Measurements from ENCODE around the gene SYNJ2. TPM values are rescaled to one million over a fixed set of nuclear protein-coding genes. Genes with fewer than 3 reads are reported as not detected.

The SYNJ2 gene
- total and polyA plus RNA-seq, 2 of the 4 experiments (the other 2 are of a cell fraction): 40.8 to 45.2 TPM

DNA sequence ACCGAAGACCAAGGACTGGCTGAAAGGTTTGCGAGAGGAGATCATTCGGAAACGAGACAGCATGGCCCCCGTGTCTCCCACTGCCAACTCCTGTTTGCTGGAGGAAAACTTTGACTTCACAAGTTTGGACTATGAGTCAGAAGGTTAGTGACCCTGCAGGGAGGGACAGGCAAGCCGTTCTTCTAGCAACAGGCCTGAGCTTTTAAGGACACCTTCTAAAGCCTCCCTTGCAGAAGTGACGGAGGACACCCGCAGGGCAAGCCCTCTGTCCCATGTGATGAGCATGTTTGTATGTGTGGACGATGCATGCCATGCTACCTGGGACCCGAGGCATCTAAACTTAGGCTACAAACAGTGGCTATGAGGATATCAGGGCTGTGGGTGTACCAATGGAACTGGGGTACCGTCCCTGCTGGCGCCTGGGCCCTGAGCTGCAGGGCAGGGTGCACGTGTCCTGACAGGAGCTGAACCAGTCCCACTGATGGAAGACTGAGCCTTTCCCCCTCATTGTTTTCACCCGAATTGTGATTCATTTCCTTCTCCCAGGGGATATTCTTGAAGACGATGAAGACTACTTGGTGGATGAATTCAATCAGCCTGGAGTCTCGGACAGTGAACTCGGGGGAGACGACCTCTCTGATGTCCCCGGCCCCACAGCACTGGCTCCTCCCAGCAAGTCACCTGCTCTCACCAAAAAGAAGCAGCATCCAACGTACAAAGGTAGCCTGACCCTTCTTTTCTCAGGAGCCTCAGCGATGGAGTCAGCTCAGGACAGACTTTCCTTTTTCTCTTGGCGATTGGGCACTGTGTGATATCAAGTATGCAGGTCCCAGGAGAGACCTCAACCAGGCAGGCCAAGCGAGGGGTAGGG, 102.0 kb downstream of the SYNJ2 start (continued):
- no peak for TF ChIP-seq MXI1 (IDR thresholded peaks at IDR 0.05; ENCODE audit: borderline replicate concordance, low read depth, low read length)

- 0 out of 2 replicates have a peak overlapping the region, but pooled peaks have one; percentile 7 for H3K14ac ChIP-seq (replicated peaks; ENCODE audit: low read depth, low read length)
- dilution Hi-C loops (cut with HindIII; ENCODE audit: low sequenced_read_pairs, unreplicated experiment) (no loop called here), intact Hi-C loops (cut with micrococcal nuclease) (no loop called here), in situ Hi-C loops (cut with MboI; ENCODE audit: low sequenced_read_pairs) (no loop called here)
- TF ChIP-seq BHLHE40 (IDR thresholded peaks at IDR 0.05; ENCODE audit: low read depth, low read length) (no peak), RAD21 (IDR thresholded peaks at IDR 0.05; ENCODE audit: low read length) (no peak), MAZ (IDR thresholded peaks at IDR 0.05; ENCODE audit: borderline replicate concordance, low read depth, low read length) (no peak), RFX5 (IDR thresholded peaks at IDR 0.05; ENCODE audit: low read depth, low read length) (no peak), FOS (IDR thresholded peaks at IDR 0.05; ENCODE audit: low read depth, low read length) (no peak), POLR2A (IDR thresholded peaks at IDR 0.05; ENCODE audit: low read depth, low read length) (no peak), CEBPB (IDR thresholded peaks at IDR 0.05; ENCODE audit: low read depth, low read length) (no peak), MAFK (IDR thresholded peaks at IDR 0.05; ENCODE audit: low read depth, low read length) (no peak), SMC3 (IDR thresholded peaks at IDR 0.05; ENCODE audit: low read depth, low read length) (no peak), USF2 (IDR thresholded peaks at IDR 0.05; ENCODE audit: low read depth, low read length) (no peak), CHD1 (IDR thresholded peaks at IDR 0.05; ENCODE audit: low read depth, low read length) (no peak)
- TF ChIP-seq, protein P1, sequence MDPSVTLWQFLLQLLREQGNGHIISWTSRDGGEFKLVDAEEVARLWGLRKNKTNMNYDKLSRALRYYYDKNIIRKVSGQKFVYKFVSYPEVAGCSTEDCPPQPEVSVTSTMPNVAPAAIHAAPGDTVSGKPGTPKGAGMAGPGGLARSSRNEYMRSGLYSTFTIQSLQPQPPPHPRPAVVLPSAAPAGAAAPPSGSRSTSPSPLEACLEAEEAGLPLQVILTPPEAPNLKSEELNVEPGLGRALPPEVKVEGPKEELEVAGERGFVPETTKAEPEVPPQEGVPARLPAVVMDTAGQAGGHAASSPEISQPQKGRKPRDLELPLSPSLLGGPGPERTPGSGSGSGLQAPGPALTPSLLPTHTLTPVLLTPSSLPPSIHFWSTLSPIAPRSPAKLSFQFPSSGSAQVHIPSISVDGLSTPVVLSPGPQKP (IDR thresholded peaks at IDR 0.05; ENCODE audit: borderline replicate concordance, low read depth, low read length): no peak
- H3K36me3 ChIP-seq (ENCODE audit: control insufficient read depth, insufficient read depth, low read length): peaks cover 67% of the 10 kb centered on the region
- no peak overlapping the region for H4K91ac ChIP-seq (ENCODE audit: insufficient read depth, low read depth, low read length)
- peaks cover 19% of the 10 kb centered on the region for H3K9me1 ChIP-seq (ENCODE audit: insufficient read depth, low read length)
- no peak overlapping the region for H2BK15ac ChIP-seq (ENCODE audit: low read depth, low read length)
- H2BK20ac ChIP-seq (ENCODE audit: low read depth, low read length): no peak overlapping the region
- H3K9me3 ChIP-seq (ENCODE audit: control insufficient read depth, insufficient read depth, low read length): no peaks in the 10 kb centered on the region
- no peak overlapping the region for H3K4ac ChIP-seq (ENCODE audit: low read depth, low read length)
- H4K5ac ChIP-seq (ENCODE audit: low read depth, low read length): no peak overlapping the region
- 81% methylated on average over 10 of the region's 21 CpGs; no CpG with 5 or more reads in 1 of the 2 experiments for WGBS, 2 experiments (ENCODE audit: extremely low coverage in 2 of 2, insufficient read length in 1 of 2)
- H2BK120ac ChIP-seq (ENCODE audit: low read depth, low read length): no peak overlapping the region
- H2AK9ac ChIP-seq (replicated peaks; ENCODE audit: low read depth, low read length, poor library complexity): peak overlapping the region; percentile 22
- no TSS peak for BruUV-seq (replicated peaks)
- no peak overlapping the region for H3K4me3 ChIP-seq (ENCODE audit: insufficient read depth, low read depth, low read length)
- DNase-seq (no peak), ATAC-seq (ENCODE audit: low read depth) (no peak)
- CTCF ChIA-PET: interaction anchor here (0.7 to 1.7 kb wide), 3 partner anchors 8 to 16 kb away, joined by 3 to 9 read pairs (median 3); no protein-coding TSS in a partner anchor
- no peak overlapping the region for H3K4me2 ChIP-seq (ENCODE audit: low read depth, low read length)
- no peak overlapping the region; the same call in 1 of the 2 replicates for H3K56ac ChIP-seq (ENCODE audit: extremely low read depth, insufficient read depth, low read length)
- POLR2A ChIA-PET (ENCODE audit: unreplicated experiment): no interaction called here
- H3K27me3 ChIP-seq (ENCODE audit: control insufficient read depth, insufficient read depth, low read length): no peaks in the 10 kb centered on the region
- H2AFZ ChIP-seq (replicated peaks; ENCODE audit: low read length, poor library complexity): no peak overlapping the region
- no peak overlapping the region for H3K18ac ChIP-seq (ENCODE audit: low read depth, low read length)
- no peak overlapping the region for H3K9ac ChIP-seq (ENCODE audit: low read depth, low read length)
- H3K4me1 ChIP-seq (ENCODE audit: control insufficient read depth, insufficient read depth, low read length): peaks cover 8% of the 10 kb centered on the region
- no peak overlapping the region for H4K8ac ChIP-seq (ENCODE audit: low read depth in 2 of 2, low read length in 2 of 2)
- no peaks in the 10 kb centered on the region for H4K20me1 ChIP-seq (ENCODE audit: insufficient read depth, low read length)
- no peak overlapping the region for H2AK5ac ChIP-seq (ENCODE audit: low read depth, low read length)
- no peak overlapping the region for H2BK5ac ChIP-seq (ENCODE audit: low read depth, low read length, poor library complexity, severe bottlenecking)
- H3K79me1 ChIP-seq (ENCODE audit: low read depth in 1 of 2, low read length in 2 of 2): peaks cover 13 to 57% of the 10 kb centered on the region in 2 experiments; a peak in 3 of 4 replicates
- H3K23ac ChIP-seq (ENCODE audit: low read depth, low read length): no peak overlapping the region
- no peak overlapping the region for H3K27ac ChIP-seq (ENCODE audit: insufficient read depth, low read length)
These were observed 103.8 kb downstream of the SYNJ2 start for GRCh38 chr6:158085261-158086053.
